HL-60 (cell line): ENCODE measurements around the gene STARD7.

Experiments
- DNase-seq, 2 experiments: peaks; one replicate each; pipeline ENCODE4 v3.0.0-alpha.2; 2010 to 2020; ENCODE audit warnings: low read depth in 1 of 2, low spot score in 1 of 2
- H3K27ac ChIP-seq: fragments of 250-450 bp; sonication (Bioruptor Pico); replicated peaks from 2 replicates; pipeline ENCODE4 v1.5.1; 2020; ENCODE audit warnings: mild to moderate bottlenecking, moderate library complexity
- H3K27me3 ChIP-seq: fragments of 250-450 bp; sonication (Bioruptor Pico); 2 replicates; pipeline ENCODE4 v1.5.1; 2021; ENCODE audit warnings: mild to moderate bottlenecking, moderate library complexity; ENCODE audit not compliant: insufficient read depth, poor library complexity, severe bottlenecking
- H3K4me3 ChIP-seq: replicated peaks from 2 replicates; pipeline ENCODE4 v1.5.1; 2011; ENCODE audit warnings: mild to moderate bottlenecking, control low read depth, low read length; ENCODE audit not compliant: insufficient read depth
- GABPA ChIP-seq: IDR thresholded peaks from 2 replicates; pipeline ENCODE4 v1.6.1; 2012; ENCODE audit warnings: low read depth
- POLR2AphosphoS5 ChIP-seq: IDR thresholded peaks from 2 replicates; pipeline ENCODE4 v1.6.1; 2012; ENCODE audit warnings: low read depth
- SPI1 ChIP-seq: IDR thresholded peaks from 2 replicates; pipeline ENCODE4 v1.6.1; 2012; ENCODE audit warnings: low read depth, mild to moderate bottlenecking, borderline replicate concordance
- TF ChIP-seq, protein P1 (sequence below): IDR thresholded peaks from one replicate; pipeline ENCODE4 v1.5.1; 2011; ENCODE audit warnings: low read length, control low read depth, inconsistent platforms; ENCODE audit not compliant: insufficient read depth
- TF ChIP-seq, protein P2 (sequence below): IDR thresholded peaks from 2 replicates; pipeline ENCODE4 v1.6.1; 2012; ENCODE audit warnings: low read depth; ENCODE audit not compliant: insufficient replicate concordance

STARD7 gene

DNA sequence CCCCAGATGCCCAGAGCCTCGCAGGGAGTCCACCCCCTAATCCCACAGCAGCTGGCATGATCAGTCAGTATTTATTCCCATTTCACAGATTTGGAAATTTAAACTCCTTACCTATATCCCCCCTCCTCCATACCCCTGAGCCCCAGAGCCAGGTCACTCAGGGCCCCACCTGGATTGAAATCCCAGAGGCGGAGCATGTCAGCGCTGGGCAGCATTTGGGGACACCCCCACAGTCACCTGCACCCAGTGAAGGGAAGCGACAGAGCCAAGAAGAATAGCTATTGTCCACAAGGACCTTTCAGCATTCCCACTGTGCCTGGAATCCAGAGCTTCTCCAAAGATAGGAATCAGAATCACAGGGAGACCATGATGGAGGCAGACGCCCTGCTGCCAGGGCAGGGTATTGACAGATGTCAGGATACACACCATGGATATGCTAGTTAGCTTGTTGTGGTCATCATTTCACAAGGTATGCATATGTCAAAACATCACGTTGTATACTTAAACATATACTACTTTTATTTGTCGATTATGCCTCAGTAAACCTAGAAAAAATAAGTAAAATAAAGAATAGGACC is 69.4 kb downstream of the STARD7 start:
- Histone ChIP-seq H3K27me3 (no peaks in the 10 kb centered on the region), H3K27ac (no peak overlapping the region), H3K4me3 (no peak overlapping the region)
- no peak for TF ChIP-seq GABPA
- no peak for TF ChIP-seq SPI1
- TF ChIP-seq POLR2AphosphoS5 = no peak
- TF ChIP-seq, protein P1, sequence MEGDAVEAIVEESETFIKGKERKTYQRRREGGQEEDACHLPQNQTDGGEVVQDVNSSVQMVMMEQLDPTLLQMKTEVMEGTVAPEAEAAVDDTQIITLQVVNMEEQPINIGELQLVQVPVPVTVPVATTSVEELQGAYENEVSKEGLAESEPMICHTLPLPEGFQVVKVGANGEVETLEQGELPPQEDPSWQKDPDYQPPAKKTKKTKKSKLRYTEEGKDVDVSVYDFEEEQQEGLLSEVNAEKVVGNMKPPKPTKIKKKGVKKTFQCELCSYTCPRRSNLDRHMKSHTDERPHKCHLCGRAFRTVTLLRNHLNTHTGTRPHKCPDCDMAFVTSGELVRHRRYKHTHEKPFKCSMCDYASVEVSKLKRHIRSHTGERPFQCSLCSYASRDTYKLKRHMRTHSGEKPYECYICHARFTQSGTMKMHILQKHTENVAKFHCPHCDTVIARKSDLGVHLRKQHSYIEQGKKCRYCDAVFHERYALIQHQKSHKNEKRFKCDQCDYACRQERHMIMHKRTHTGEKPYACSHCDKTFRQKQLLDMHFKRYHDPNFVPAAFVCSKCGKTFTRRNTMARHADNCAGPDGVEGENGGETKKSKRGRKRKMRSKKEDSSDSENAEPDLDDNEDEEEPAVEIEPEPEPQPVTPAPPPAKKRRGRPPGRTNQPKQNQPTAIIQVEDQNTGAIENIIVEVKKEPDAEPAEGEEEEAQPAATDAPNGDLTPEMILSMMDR = no peak
- TF ChIP-seq, protein P2, sequence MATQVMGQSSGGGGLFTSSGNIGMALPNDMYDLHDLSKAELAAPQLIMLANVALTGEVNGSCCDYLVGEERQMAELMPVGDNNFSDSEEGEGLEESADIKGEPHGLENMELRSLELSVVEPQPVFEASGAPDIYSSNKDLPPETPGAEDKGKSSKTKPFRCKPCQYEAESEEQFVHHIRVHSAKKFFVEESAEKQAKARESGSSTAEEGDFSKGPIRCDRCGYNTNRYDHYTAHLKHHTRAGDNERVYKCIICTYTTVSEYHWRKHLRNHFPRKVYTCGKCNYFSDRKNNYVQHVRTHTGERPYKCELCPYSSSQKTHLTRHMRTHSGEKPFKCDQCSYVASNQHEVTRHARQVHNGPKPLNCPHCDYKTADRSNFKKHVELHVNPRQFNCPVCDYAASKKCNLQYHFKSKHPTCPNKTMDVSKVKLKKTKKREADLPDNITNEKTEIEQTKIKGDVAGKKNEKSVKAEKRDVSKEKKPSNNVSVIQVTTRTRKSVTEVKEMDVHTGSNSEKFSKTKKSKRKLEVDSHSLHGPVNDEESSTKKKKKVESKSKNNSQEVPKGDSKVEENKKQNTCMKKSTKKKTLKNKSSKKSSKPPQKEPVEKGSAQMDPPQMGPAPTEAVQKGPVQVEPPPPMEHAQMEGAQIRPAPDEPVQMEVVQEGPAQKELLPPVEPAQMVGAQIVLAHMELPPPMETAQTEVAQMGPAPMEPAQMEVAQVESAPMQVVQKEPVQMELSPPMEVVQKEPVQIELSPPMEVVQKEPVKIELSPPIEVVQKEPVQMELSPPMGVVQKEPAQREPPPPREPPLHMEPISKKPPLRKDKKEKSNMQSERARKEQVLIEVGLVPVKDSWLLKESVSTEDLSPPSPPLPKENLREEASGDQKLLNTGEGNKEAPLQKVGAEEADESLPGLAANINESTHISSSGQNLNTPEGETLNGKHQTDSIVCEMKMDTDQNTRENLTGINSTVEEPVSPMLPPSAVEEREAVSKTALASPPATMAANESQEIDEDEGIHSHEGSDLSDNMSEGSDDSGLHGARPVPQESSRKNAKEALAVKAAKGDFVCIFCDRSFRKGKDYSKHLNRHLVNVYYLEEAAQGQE = no peak
- DNase-seq = no peak

DNA sequence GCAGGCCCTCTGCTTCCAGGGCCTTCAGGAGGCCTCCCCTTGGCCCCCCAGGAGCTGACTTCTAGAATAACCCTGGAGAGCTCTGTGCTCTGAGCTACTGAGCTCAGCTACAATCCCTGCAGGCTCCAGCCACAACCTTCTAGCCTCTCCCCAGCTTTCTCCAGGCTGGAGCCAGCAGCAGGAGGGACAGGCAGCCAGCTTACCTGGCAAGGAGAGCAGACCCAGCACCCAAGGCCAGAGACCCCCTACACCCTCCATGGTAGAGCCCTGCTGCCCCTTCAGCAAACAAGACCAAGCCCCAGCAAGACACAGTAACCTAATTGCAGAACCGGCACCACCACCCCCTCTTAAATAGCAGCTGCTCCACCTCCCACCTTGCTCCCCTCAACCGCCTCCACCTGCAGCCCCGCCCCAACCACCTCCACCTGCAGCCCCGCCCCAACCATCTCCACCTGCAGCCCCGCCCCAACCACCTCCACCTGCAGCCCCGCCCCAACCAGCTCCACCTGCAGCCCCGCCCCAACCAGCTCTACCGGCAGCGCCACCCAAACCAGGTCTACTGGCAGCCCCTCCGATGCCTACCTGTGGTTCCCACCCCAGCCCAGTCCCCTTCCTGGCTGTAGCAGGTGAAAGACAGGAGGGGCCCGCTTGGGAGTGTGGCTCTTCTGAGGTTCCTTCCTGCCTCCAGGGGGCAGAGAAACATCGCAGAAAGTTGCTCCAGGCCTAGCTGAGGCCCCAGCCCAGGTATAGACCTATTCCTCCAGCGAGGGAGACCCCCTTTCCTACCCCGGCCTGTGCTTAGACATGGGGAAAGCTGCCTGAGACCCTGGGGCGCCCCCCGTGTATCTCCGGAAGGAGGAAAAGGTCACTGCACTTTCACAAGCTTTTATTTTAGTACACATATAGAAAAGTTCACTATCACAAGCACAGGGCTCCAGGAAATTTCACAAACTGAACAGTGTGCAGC is 70.2 kb downstream of the STARD7 start, which contains the start of gene ASTL:
Gene ASTL, minus strand, starts transcription at position 324 of the 967 bp plus-strand sequence. Its CDS starts 66 bp downstream, at position 258.
- no peak within 1 kb of the TSS for H3K4me3 ChIP-seq
- TF ChIP-seq, protein P1 = peak; percentile 38
- no peak for TF ChIP-seq SPI1
- H3K27ac ChIP-seq = no peak within 1 kb of the TSS
- H3K27me3 ChIP-seq = no peaks in the 10 kb centered on the region
- no peak for DNase-seq

DNA sequence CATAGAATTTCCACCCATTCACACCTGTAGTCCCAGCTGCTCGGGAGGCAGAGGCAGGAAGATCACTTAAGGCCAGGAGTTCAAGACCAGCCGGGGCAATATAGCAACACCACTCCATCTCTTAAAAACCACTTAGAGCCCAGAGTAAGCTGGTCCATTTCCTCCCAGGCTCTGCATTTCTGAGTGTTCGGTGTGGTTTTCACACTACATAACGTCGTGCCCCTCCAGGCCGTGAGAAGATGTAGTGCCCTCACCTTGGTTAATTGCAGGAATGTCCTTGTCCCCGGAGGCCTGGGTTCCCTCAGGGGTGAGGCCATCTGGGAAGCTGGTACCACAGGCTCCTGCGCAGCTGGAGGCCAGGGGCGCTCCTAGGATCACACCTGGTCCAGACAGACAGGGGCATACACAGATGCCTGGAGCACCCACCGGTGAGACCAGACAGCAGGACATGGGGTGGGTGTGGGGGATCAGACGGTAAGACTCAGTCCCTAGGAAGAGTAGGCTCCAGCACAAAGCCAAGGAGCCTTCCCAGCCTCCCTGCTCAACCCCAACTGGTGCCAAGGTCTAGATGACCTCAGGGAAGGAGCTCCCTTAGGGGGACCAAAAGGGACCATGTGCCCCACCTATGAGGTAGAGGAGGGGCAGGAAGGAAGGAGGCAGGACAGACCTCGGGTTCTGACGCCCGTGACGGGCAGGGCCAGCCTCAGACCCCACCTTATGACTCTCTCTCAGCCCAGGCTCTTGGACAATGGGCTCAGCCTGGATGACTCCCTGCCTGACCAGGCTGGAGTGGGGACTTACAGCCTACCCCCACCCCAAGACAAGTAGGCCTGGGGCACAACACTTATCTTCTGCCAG is 71.1 kb downstream of the STARD7 start:
- no peak for DNase-seq
- H3K4me3 ChIP-seq = no peak overlapping the region
- TF ChIP-seq SPI1 (no peak), GABPA (no peak), POLR2AphosphoS5 (no peak)
- TF ChIP-seq, protein P2 = no peak
- TF ChIP-seq, protein P1 = no peak

More for the DNA sequence above, 71.1 kb downstream of the STARD7 start:
- H3K27me3 ChIP-seq = no peaks in the 10 kb centered on the region
- H3K27ac ChIP-seq = no peak overlapping the region
